BJ (cell line): ENCODE data around the gene R3HDML. TPM values are rescaled to one million over a fixed set of nuclear protein-coding genes. Genes with fewer than 3 reads are reported as not detected.
A peak's percentile ranks its signal among the peaks of the same experiment; 100 is the strongest.

Experiments used
- CTCF ChIA-PET: fragments of 350-600 bp; formaldehyde crosslinking; extraction: SDS; loops from one replicate; lab custom pipeline; 2021; ENCODE audit warnings: antibody characterized with exemption, inconsistent platforms; lab: Yijun Ruan, JAX
- POLR2A ChIA-PET: fragments of 300-600 bp; sonication (Branson Sonifier 250); formaldehyde crosslinking; extraction: SDS; loops from one replicate; lab custom pipeline; 2021; ENCODE audit warnings: antibody characterized with exemption; lab: Charles Lee
- DNase-seq: peaks from one replicate; pipeline ENCODE4 v3.0.0-alpha.2; 2011; ENCODE audit warnings: low read depth
- H3K27me3 ChIP-seq: 2 replicates; pipeline ENCODE4 v1.6.0; 2011; ENCODE audit warnings: low read length; ENCODE audit not compliant: control insufficient read depth, insufficient read depth
- H3K36me3 ChIP-seq: 2 replicates; pipeline ENCODE4 v1.5.1; 2011; ENCODE audit warnings: low read length; ENCODE audit not compliant: control insufficient read depth, insufficient read depth
- H3K4me3 ChIP-seq: 2 replicates; pipeline ENCODE4 v1.5.1; 2011; ENCODE audit warnings: low read depth, mild to moderate bottlenecking, control low read depth, low read length
- polyA plus RNA-seq: library from polyadenylated mRNA; depleted of rRNA; stranded (reverse); fragments of >200 nt; gene quantifications from 2 replicates; pipeline ENCODE4 v1.2.3, GENCODE V29; 2011
- TF ChIP-seq, protein P1 (sequence below): IDR thresholded peaks from 2 replicates; pipeline ENCODE4 v1.5.1; 2011; ENCODE audit warnings: low read depth, mild to moderate bottlenecking, control low read depth, inconsistent platforms, low read length, moderate library complexity; ENCODE audit not compliant: insufficient read depth

Gene R3HDML
- polyA plus RNA-seq, 1 experiment: not detected

DNA sequence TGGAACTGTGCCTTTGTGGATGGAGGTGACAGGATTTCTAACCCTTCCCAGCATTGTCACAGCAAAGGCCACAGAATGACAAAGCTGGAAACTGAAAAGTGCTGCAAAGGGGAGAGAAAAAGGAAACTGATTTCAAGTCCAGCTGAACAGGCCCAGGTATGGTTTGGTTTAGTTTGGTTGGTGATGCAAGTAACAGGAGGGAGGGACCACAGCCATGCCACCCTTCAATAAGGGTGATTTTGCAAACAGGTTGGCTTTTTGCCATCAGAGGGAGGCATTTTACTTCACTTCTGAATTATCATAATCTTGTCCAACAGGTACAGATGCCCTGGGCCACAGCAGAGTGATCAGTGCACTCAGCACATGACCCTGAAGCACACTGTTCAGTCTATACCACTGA is 32.5 kb upstream of the R3HDML start:
- no peak for DNase-seq
- TF ChIP-seq, protein P1, sequence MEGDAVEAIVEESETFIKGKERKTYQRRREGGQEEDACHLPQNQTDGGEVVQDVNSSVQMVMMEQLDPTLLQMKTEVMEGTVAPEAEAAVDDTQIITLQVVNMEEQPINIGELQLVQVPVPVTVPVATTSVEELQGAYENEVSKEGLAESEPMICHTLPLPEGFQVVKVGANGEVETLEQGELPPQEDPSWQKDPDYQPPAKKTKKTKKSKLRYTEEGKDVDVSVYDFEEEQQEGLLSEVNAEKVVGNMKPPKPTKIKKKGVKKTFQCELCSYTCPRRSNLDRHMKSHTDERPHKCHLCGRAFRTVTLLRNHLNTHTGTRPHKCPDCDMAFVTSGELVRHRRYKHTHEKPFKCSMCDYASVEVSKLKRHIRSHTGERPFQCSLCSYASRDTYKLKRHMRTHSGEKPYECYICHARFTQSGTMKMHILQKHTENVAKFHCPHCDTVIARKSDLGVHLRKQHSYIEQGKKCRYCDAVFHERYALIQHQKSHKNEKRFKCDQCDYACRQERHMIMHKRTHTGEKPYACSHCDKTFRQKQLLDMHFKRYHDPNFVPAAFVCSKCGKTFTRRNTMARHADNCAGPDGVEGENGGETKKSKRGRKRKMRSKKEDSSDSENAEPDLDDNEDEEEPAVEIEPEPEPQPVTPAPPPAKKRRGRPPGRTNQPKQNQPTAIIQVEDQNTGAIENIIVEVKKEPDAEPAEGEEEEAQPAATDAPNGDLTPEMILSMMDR: no peak
- ChIA-PET POLR2A (no interaction called here), CTCF (no interaction called here)
- no peaks in the 10 kb centered on the region for H3K27me3 ChIP-seq
- H3K36me3 ChIP-seq: peaks cover 2% of the 10 kb centered on the region; the same call in 1 of the 2 replicates
- no peak overlapping the region for H3K4me3 ChIP-seq

DNA sequence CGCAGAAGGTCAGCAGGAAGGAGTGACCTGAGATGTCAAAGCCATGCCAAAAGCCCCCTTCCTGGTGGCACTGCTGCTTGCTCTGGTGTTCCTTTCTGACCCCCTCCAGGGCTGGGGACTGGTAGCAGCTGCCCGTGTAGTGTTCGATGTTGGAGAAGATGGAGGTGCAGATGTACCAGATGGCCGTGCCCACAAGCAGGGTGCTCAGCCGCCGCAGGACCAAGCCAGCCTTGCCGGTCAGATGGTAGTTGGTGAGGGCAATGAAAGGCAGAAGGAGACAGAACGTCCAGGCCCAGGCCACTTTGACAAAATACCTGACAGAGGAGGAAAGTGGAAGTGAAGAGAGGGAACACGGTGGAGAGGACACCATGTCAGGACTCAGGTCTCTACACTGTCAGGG is 29.9 kb upstream of the R3HDML start:
- POLR2A ChIA-PET: no interaction called here
- CTCF ChIA-PET: interaction anchor here (10.3 kb wide), 1 partner anchor 91 kb away, joined by 203 read pairs; no protein-coding TSS in a partner anchor
- Histone ChIP-seq H3K27me3 (no peaks in the 10 kb centered on the region), H3K36me3 (peaks cover 2% of the 10 kb centered on the region; the same call in 1 of the 2 replicates), H3K4me3 (no peak overlapping the region)
- TF ChIP-seq, protein P1: no peak
- no peak for DNase-seq

DNA sequence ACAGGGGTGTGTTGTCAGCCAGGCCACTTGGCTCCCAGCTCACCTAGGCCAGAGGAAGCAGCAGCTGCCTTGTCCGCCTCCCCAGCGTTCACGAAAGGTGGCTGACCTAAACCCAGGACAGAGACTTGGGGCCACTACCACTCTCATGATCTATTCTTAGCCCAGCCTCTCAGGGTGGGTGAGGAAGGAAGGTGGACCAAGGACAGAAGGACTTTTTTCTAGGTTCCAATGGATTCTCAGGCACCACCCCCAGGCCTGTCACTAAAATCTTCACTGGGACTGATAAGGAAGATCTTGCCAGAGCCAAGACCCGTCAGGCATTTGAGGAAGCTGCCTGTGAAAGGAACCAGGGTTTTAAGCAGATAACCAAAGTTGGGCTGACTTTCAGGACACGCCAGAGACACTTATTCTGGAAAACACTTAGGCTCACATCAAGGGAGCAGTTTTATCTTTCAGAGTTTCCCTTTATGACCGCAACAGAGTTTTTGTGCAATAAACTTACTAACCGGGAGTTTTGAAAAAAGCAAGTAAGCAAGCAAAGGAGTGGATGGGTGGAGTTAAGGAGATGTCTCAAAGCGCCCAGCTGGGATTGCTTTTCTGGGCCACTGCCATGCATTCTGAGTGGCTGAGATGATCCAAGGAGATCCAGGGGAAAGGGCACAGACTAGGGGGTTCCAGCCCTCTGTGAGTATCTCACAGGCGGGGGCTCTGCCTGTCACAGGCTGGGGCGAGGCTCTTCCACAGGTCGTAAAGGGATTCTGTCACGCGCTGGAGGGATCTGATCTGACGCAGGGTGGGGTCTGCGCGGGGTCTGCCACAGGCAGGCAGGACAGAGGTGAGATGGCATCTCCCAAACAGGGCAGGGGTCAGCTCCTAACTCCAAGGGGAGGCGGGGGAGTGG is 26.8 kb upstream of the R3HDML start:
- Histone ChIP-seq H3K4me3 (peak overlapping the region; percentile 59), H3K27me3 (no peaks in the 10 kb centered on the region), H3K36me3 (0 out of 2 replicates have a peak, but pooled peaks cover 2% of the 10 kb centered on the region)
- TF ChIP-seq, protein P1: no peak
- ChIA-PET CTCF (interaction anchor here (0.7 to 10.3 kb wide), 18 partner anchors 8 to 243 kb away, joined by 3 to 203 read pairs (median 5); no protein-coding TSS in a partner anchor), POLR2A (no interaction called here)
- peak; percentile 17 for DNase-seq

DNA sequence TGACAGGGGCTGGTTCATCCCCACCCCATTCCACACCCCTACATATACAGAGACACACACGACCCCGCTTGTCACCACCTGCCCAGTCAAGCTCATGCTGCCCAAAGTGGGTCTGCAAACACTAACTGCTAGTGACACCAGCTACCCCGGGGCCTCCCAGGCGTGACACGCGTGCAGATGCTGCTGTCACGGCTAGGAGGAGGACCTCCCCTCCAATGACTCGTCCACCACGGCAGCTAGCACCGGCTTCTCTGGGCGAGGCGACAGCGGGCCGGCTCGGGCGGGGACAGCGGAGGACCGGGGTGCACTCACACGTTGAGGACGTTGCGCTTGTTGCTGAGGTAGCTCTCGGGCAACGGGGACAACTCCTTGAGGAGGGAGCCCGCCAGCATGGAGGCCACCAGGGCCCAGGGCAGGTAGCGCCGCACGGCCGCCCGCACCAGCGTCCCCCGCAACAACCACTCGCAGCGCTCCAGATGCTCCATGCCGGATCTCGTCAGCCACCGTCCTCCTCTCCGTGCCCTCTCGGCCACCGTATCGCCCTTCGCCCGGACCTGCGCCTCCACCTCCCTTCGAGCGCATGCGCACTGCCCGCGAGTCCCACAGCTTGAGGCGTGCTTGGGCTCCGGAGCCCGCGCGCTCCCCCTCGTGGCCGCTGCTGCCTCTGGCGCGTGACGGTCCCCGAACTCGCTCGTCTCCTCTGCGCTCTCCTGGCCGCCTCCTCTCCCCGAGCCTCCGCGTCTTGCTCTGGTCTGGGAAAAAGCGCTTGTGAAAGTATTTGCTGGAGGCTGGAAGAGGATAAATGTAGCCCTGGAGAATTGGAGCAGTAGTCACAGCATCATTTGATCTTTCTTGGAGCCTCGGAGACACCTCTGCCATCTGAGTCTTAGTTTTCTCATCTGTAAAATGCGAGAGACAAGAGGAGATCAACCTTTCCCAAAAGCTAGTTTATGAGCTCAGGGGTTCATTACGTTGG is 25.9 kb upstream of the R3HDML start, which contains the start of gene FITM2:
TSS of gene FITM2 (minus strand) at position 539 of the 976 bp plus-strand sequence. CDS start at position 485, 54 bp downstream.
- 0 out of 2 replicates have a peak, but pooled peaks cover 2% of the 10 kb centered on the region for H3K36me3 ChIP-seq
- H3K27me3 ChIP-seq: no peaks in the 10 kb centered on the region
- ChIA-PET CTCF (interaction anchor here (0.6 to 10.3 kb wide), 37 partner anchors 9 to 372 kb away, joined by 3 to 203 read pairs (median 4); no protein-coding TSS in a partner anchor), POLR2A (interaction anchor here (0.6 kb wide), 1 partner anchor 1502 kb away, joined by 3 read pairs; the partner anchor contains the start of gene UBE2C)
- TF ChIP-seq, protein P1: peak; percentile 99
- peak; percentile 68 for DNase-seq
- H3K4me3 ChIP-seq: peak within 1 kb of the TSS; percentile 59
